WTC11 (cell line): Measurements from ENCODE around the gene DCTN2.

ENCODE experiments used
- ATF2 ChIP-seq: sonication (generic); formaldehyde crosslinking; IDR thresholded peaks from 2 replicates; pipeline ENCODE4 v1.8.1; 2022; ENCODE audit warnings: low read depth, missing genetic modification reagents, borderline replicate concordance
- ATF3 ChIP-seq: sonication (generic); formaldehyde crosslinking; conservative IDR thresholded peaks from 2 replicates; pipeline ENCODE4 v1.8.1; 2022; ENCODE audit warnings: mild to moderate bottlenecking, missing genetic modification reagents
- CTCF ChIP-seq: fragments of 200-600 bp; IDR thresholded peaks from 2 replicates; pipeline ENCODE4 v1.8.0; 2022; ENCODE audit warnings: antibody characterized with exemption
- ELF4 ChIP-seq: sonication (generic); formaldehyde crosslinking; IDR thresholded peaks from 2 replicates; pipeline ENCODE4 v1.8.1; 2022; ENCODE audit warnings: low read depth, mild to moderate bottlenecking, moderate library complexity, missing genetic modification reagents
- ETV6 ChIP-seq: sonication (generic); formaldehyde crosslinking; IDR thresholded peaks from 2 replicates; pipeline ENCODE4 v1.8.1; 2022; ENCODE audit warnings: mild to moderate bottlenecking, missing genetic modification reagents
- NFYB ChIP-seq: sonication (generic); formaldehyde crosslinking; conservative IDR thresholded peaks from 2 replicates; pipeline ENCODE4 v1.8.0; 2022; ENCODE audit warnings: low read depth, missing genetic modification reagents
- NR1H2 ChIP-seq: sonication (generic); formaldehyde crosslinking; IDR thresholded peaks from 2 replicates; pipeline ENCODE4 v1.9.0; 2021; ENCODE audit warnings: mild to moderate bottlenecking, moderate library complexity, missing genetic modification reagents
- SMAD4 ChIP-seq: sonication (generic); formaldehyde crosslinking; IDR thresholded peaks from 2 replicates; pipeline ENCODE4 v1.8.0; 2022; ENCODE audit warnings: mild to moderate bottlenecking, missing genetic modification reagents
- SP1 ChIP-seq: sonication (generic); formaldehyde crosslinking; conservative IDR thresholded peaks from 2 replicates; pipeline ENCODE4 v1.8.1; 2022; ENCODE audit warnings: missing genetic modification reagents
- USF2 ChIP-seq: sonication (generic); formaldehyde crosslinking; IDR thresholded peaks from 2 replicates; pipeline ENCODE4 v1.8.1; 2023; ENCODE audit warnings: mild to moderate bottlenecking, missing genetic modification reagents, moderate library complexity
- ZBTB43 ChIP-seq: sonication (generic); formaldehyde crosslinking; IDR thresholded peaks from 2 replicates; pipeline ENCODE4 v1.8.1; 2023; ENCODE audit warnings: mild to moderate bottlenecking, missing genetic modification reagents
- ZNF671 ChIP-seq: fragments of 250-450 bp; sonication (Bioruptor Pico); IDR thresholded peaks from 2 replicates; pipeline ENCODE4 v1.8.0; 2021; ENCODE audit warnings: mild to moderate bottlenecking

GRCh38 chr12:57497223-57498131 is 49.5 kb downstream of the DCTN2 start:
- TF ChIP-seq ZNF671 (CRISPR knock-in tag) = no peak
- no peak for TF ChIP-seq NFYB
- TF ChIP-seq USF2 (CRISPR knock-in tag) = no peak
- TF ChIP-seq ATF2 (CRISPR knock-in tag) = no peak
- TF ChIP-seq ATF3 (CRISPR knock-in tag) = no peak
- TF ChIP-seq CTCF = no peak
- no peak for TF ChIP-seq ELF4 (CRISPR knock-in tag)
- TF ChIP-seq SMAD4 (CRISPR knock-in tag) = no peak
- TF ChIP-seq SP1 (CRISPR knock-in tag) = no peak
- TF ChIP-seq ZBTB43 = no peak
- TF ChIP-seq ETV6 (CRISPR knock-in tag) = no peak
- no peak for TF ChIP-seq NR1H2
